H1 (cell line): ENCODE results near the gene PATL2. TPM values are rescaled to one million over a fixed set of nuclear protein-coding genes. Genes with fewer than 3 reads are reported as not detected.
A peak's percentile ranks its signal among the peaks of the same experiment; 100 is the strongest.

Source experiments
- CTCF ChIP-seq, 3 experiments: IDR thresholded peaks; 1 replicate in 2 of 3; 2 replicates in 1 of 3; pipeline versions ENCODE4 v1.5.1 to v1.6.1; 2011; ENCODE audit warnings: low read length in 3 of 3, mild to moderate bottlenecking in 3 of 3, inconsistent platforms in 2 of 3, low read depth in 1 of 3, moderate library complexity in 1 of 3; ENCODE audit not compliant: insufficient read depth in 1 of 3; ENCODE audit errors: control extremely low read depth in 1 of 3
- TAF1 ChIP-seq: IDR thresholded peaks from 2 replicates; pipeline ENCODE4 v1.6.1; 2011; ENCODE audit warnings: mild to moderate bottlenecking, low read depth, low read length
- TEAD4 ChIP-seq: IDR thresholded peaks from 2 replicates; pipeline ENCODE4 v1.6.1; 2012; ENCODE audit warnings: low read depth, low read length, inconsistent platforms, mixed read lengths
- polyA plus RNA-seq, 7 experiments: library from polyadenylated mRNA; depleted of rRNA in 3 of 7; stranded (reverse) in 5 of 7; unstranded in 2 of 7; fragments of >200 nt in 5 of 7; fragments of 200-250 nt in 2 of 7; gene quantifications; 1 replicate in 5 of 7; 2 replicates in 1 of 7; 4 replicates in 1 of 7; pipeline versions ENCODE4 v1.2.1 to v1.2.3, GENCODE V29; 2011 to 2013; ENCODE audit warnings: missing spikeins in 2 of 7, mixed read lengths in 2 of 7
- total RNA-seq: library from RNA; stranded (reverse); fragmentation: NEBNext Ultra II Directional; extraction: Animal tissue kit (Norgen Biotek cat#: 25700); gene quantifications from 2 replicates; pipeline ENCODE4 v1.2.1, GENCODE V29; 2021

The PATL2 gene
- total and polyA plus RNA-seq, 2 of the 8 experiments (the other 6 are each of a cell fraction or from before 2014, with no cell fraction given): 0.65 to 1.3 TPM

GRCh38 chr15:44726568-44727484, 15.7 kb upstream of the PATL2 start (continued):
- TF ChIP-seq CTCF (IDR thresholded peaks at IDR 0.05; ENCODE audit: control extremely low read depth in 1 of 3, insufficient read depth in 1 of 3, low read depth in 1 of 3, low read length in 3 of 3): peak in 1 of 3 experiments; percentile 23; a peak in 1 of 4 replicates
- no peak for TF ChIP-seq TEAD4
- no peak; the same call in 1 of the 2 replicates for TF ChIP-seq TAF1
